ENCODE results near the gene B3GNT4. TPM values are rescaled to one million over a fixed set of nuclear protein-coding genes. Genes with fewer than 3 reads are reported as not detected.

B3GNT4 gene
- polyA plus RNA-seq, 1 donor from 2014 or later: 1.8 TPM

DNA sequence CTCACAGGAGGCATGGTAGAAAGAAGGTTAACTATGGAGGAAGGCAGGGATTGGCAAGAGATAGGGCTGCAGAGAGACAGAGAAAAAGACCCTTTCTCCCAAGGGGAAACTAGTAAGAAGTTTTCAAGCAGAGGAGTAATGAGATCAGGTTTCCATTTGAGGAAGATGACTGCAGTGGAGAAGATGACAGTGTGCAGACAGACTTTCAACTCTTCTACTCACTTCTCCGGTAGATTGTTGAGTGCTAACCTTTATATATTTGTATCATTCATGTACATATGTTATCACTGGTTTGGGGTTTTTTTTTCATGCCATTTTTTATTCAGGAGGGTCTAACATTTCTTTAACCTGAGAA lies 5.9 kb upstream of the B3GNT4 start:
- Histone ChIP-seq H4K20me1 (ENCODE audit: insufficient read depth) (no peaks in the 10 kb centered on the region), H3F3A (ENCODE audit: insufficient read depth, low read length, poor library complexity, severe bottlenecking) (no peaks in the 10 kb centered on the region)

GRCh38 chr12:122199484-122200355 lies 3.8 kb upstream of the B3GNT4 start:
- H3K36me3 ChIP-seq (ENCODE audit: insufficient read depth, low read length): no peaks in the 10 kb centered on the region
- no peaks in the 10 kb centered on the region for H3K79me2 ChIP-seq (replicated peaks; ENCODE audit: insufficient read depth, low read length)
- no peak overlapping the region for H3K4me2 ChIP-seq (ENCODE audit: low read length)
- H3K4me3 ChIP-seq (ENCODE audit: low read length): no peak overlapping the region
- no peak overlapping the region for H3K27ac ChIP-seq (ENCODE audit: low read length)
- no peaks in the 10 kb centered on the region for H4K20me1 ChIP-seq (ENCODE audit: insufficient read depth)
- peaks cover 31% of the 10 kb centered on the region for H3K27me3 ChIP-seq (ENCODE audit: insufficient read depth, low read depth, low read length)
- H3K9me3 ChIP-seq (ENCODE audit: low read length): no peaks in the 10 kb centered on the region
- no peak overlapping the region for H2AFZ ChIP-seq (ENCODE audit: low read depth, low read length)
- no peaks in the 10 kb centered on the region for H3F3A ChIP-seq (ENCODE audit: insufficient read depth, low read length, poor library complexity, severe bottlenecking)
- no peak overlapping the region for H3K9ac ChIP-seq (ENCODE audit: low read length)
- no peaks in the 10 kb centered on the region for H3K9me2 ChIP-seq (ENCODE audit: insufficient read depth, low read length)
- TF ChIP-seq MXI1 (conservative IDR thresholded peaks at IDR 0.05; ENCODE audit: poor library complexity, severe bottlenecking) (no peak), POLR2AphosphoS5 (IDR thresholded peaks at IDR 0.05) (no peak), SMC3 (conservative IDR thresholded peaks at IDR 0.05; ENCODE audit: poor library complexity) (no peak)

More for the DNA sequence above, 5.9 kb upstream of the B3GNT4 start:
- no peak overlapping the region for H2AFZ ChIP-seq (ENCODE audit: low read depth, low read length)
- H3K9ac ChIP-seq (ENCODE audit: low read length): no peak overlapping the region
- peaks cover 11% of the 10 kb centered on the region for H3K27me3 ChIP-seq (ENCODE audit: insufficient read depth, low read depth, low read length)
- H3K79me2 ChIP-seq (replicated peaks; ENCODE audit: insufficient read depth, low read length): no peaks in the 10 kb centered on the region
- no peak overlapping the region for H3K4me3 ChIP-seq (ENCODE audit: low read length)
- H3K9me3 ChIP-seq (ENCODE audit: low read length): no peaks in the 10 kb centered on the region
- TF ChIP-seq EP300 (conservative IDR thresholded peaks at IDR 0.05; ENCODE audit: poor library complexity, severe bottlenecking) (no peak), TAF1 (IDR thresholded peaks at IDR 0.05; ENCODE audit: low read depth) (no peak), SMC3 (conservative IDR thresholded peaks at IDR 0.05; ENCODE audit: poor library complexity) (no peak), POLR2AphosphoS5 (IDR thresholded peaks at IDR 0.05) (no peak), RAD21 (conservative IDR thresholded peaks at IDR 0.05) (no peak), MXI1 (conservative IDR thresholded peaks at IDR 0.05; ENCODE audit: poor library complexity, severe bottlenecking) (no peak), CTCF (IDR thresholded peaks at IDR 0.05; ENCODE audit: poor library complexity, severe bottlenecking) (no peak), EZH2 (IDR thresholded peaks at IDR 0.05; ENCODE audit: borderline replicate concordance, insufficient read depth, low read length, poor library complexity, severe bottlenecking) (no peak)
- TF ChIP-seq, protein P1, sequence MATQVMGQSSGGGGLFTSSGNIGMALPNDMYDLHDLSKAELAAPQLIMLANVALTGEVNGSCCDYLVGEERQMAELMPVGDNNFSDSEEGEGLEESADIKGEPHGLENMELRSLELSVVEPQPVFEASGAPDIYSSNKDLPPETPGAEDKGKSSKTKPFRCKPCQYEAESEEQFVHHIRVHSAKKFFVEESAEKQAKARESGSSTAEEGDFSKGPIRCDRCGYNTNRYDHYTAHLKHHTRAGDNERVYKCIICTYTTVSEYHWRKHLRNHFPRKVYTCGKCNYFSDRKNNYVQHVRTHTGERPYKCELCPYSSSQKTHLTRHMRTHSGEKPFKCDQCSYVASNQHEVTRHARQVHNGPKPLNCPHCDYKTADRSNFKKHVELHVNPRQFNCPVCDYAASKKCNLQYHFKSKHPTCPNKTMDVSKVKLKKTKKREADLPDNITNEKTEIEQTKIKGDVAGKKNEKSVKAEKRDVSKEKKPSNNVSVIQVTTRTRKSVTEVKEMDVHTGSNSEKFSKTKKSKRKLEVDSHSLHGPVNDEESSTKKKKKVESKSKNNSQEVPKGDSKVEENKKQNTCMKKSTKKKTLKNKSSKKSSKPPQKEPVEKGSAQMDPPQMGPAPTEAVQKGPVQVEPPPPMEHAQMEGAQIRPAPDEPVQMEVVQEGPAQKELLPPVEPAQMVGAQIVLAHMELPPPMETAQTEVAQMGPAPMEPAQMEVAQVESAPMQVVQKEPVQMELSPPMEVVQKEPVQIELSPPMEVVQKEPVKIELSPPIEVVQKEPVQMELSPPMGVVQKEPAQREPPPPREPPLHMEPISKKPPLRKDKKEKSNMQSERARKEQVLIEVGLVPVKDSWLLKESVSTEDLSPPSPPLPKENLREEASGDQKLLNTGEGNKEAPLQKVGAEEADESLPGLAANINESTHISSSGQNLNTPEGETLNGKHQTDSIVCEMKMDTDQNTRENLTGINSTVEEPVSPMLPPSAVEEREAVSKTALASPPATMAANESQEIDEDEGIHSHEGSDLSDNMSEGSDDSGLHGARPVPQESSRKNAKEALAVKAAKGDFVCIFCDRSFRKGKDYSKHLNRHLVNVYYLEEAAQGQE (IDR thresholded peaks at IDR 0.05; ENCODE audit: borderline replicate concordance): no peak
- H3K4me2 ChIP-seq (ENCODE audit: low read length): no peak overlapping the region
- no peaks in the 10 kb centered on the region for H3K9me2 ChIP-seq (ENCODE audit: insufficient read depth, low read length)
- H3K36me3 ChIP-seq (ENCODE audit: insufficient read depth, low read length): no peaks in the 10 kb centered on the region
- H3K27ac ChIP-seq (ENCODE audit: low read length): no peak overlapping the region

All from neural cell (in vitro differentiated cells).